CD4-positive, alpha-beta T cell treated with Interleukin-4 for 1 hour (primary cell): ENCODE results near the gene SDF4.

Experiments used
- DNase-seq, 2 donors: peaks; one replicate each; pipeline ENCODE4 v3.0.0-alpha.2; 2020 to 2022

Gene SDF4

GRCh38 chr1:1210726-1211540, 20.9 kb downstream of the SDF4 start:
- DNase-seq: no peak

DNA sequence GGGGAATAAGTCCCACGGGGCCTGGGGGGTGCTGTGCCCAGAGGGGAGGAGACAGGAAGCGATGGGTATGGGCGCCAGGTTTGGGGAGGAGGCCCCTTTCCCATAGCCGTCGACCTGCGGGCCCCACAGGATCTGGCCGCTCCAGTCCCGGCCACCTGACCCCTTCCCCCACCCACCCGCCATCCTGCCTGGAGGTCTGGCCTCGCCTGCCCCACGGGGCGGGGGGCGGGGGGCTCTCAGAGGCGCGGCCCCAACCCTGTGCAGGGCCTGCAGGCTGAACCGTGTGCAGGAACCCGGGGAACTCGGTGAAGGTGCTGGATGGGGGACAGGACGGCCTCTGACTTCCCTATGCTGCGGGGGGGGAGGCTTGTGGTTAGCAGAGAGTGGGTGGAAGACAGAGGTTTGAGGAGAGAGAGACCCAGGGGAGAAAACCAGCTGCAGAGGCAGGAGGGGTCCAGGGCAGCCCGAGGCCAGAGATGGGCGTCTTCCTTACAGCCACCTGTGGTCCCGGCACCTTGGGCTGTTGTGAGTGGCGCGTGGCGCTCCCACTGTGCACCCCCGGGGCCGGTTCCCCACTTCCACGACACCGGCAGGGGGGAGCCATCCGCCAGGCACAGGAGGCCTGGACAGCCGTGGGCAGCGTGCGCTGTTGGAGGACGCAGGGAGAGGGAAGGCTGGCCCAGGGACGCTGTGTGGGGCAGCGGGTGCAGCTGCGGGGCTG, 22.9 kb downstream of the SDF4 start:
- DNase-seq: peak; percentile 43 to 65

DNA sequence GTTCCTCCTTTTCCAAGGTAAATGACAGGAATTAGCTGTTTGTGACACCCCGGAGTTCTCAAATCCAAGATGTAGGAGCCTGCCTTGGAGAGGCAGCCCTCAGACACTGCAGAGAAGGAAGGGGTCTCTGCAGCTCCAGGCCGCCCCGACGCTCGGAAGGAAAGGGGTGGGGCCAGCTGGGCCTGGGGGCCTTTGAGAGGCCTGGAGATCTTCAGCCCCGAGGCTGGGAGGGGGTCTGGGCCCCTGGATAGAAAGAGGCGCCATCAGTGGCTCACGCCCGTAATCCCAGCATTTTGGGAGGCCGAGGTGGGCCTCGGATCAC, 24.3 kb downstream of the SDF4 start:
- DNase-seq: no peak

DNA sequence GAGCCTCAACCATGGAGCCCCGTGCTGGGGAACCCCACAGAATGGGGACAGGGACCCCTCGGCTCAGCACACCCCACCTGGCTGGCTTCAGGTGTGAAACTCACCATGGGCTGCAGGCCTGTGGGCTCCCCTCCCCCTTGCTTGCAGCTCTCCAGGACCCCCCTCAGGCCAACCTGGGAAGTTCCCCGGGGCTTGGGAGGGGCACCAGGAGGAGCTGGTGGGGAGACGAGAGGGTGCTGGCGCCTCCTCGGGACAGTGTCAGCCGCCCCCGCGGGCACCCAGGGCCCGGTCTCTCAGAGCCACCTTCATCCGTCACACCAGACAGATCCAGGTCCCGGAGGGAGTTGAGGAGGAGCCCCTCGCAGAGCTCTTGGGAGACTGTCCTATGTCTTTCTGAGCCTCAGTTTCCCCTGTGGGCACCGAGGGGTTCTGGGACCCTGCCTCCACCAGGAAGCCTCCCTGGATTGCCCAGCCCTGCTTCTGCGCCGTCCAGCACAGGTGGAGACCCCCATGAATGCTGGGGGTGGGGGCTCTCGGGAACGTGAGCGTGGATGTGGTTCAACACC, 24.8 kb downstream of the SDF4 start:
- DNase-seq: no peak

DNA sequence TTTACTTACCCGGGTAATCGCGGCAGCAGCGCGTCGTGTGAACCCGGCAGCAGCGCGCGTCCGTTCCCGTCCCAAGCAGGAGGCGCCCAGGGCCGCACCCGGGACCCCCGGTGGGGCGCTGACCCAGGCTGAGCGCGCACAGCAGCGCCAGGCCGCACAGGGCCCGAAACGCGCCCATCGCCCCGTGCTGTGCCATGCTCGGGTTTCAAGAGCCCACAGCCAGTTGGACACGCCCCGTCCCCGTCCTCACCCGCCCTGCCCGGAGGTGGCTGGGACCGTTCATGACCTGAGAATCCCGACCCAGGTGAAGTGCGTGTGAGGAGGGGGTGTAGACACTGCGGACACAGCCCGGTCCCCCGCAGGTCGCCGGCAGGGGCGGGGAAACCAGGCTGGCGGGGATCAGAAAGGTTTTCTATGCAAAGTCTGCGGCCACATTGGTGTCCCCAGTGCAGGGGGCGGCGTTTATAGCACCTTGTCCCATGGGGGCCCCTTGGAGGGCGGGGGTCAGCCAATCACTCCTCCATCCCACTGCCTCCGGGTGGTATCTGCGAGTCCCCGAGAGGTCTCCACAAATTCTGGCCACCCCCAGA, 25.3 kb downstream of the SDF4 start, which contains the start of gene TNFRSF18:
TNFRSF18 (minus strand) TSS at position 217 of the 590 bp plus-strand sequence; CDS start at position 196, 21 bp downstream.
- DNase-seq: peak; percentile 25 to 50

GRCh38 chr1:1205769-1206375, 25.9 kb downstream of the SDF4 start:
- no peak for DNase-seq

DNA sequence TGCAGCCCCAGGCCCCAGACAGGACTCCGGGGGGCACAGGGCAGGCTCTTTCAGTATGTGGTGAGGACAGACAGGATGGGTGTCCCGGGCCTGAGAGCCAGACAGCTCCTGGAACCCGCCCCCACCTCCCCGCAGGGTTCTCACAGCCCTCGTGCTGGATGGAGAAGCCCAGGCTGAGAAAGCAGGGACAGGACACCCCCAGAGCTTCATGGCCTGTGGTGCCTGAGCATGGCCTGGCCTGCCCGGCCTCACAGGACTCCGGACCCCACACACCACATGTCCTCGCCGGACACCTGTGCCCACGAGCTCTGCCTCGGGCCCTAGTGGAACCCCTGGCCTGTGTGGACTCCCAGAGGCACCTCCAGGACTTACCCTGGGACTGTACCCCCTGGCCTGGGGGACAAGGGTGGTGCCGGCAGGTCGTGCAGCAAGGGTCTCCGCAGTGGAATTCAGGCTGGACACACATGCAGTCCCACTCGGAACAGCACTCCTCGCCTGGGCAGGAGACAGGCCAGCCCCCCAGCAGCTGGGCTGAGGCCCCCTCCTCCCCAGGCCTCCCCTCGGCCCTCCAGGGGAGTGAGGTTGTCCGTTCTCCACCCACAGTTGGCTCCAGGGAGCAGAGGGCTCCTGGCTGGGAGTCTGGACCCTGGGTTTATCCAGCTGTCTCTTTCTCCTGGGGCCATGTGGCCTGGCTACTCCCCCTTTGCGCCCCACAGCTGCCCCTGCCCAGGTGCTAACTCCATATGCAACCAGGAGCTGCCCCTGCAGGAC, 26.6 kb downstream of the SDF4 start:
- no peak for DNase-seq

GRCh38 chr1:1204425-1204920, 27.3 kb downstream of the SDF4 start:
- DNase-seq: no peak

DNA sequence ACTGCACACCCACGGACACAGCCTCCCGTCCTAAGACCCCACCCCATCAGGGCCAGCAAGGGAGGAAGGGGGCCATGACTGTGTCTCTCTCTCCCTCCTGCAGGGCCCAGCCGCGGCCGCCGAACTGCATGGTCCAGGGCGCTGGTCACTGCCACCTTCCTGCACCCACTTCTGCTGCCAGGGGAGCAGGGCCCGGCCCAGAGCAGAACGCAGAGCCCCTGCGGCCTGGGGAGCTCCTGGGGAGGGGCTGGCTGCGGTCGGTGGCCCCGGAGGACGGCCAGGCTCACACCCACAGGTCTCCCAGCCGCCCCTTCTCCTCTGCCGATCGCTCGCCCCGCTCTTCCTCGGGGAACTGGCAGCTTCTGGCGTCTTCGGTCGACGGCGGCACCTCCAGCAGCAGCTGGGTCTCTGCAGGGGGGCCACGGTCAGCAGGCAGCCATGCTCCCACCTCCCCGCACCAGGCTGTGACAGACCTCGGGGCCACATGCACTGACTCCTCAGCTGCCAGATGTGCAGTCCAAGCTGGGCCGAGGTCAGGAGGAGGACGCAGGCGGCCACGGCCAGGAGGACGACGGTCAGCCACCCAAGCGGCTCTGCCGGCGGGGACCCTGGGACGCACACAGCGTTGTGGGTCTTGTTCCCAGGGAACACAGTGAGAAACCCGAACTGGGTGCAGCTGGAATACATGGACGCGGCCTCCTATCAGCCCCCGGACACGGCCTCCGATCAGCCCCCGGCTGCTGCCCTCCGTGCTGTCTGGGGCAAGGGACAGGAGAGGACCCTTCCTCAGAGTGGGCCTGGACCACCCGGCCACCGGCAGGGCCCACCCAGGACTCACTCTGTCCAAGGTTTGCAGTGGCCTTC, 28.0 kb downstream of the SDF4 start:
- DNase-seq: no peak

GRCh38 chr1:1202831-1203560, 28.8 kb downstream of the SDF4 start:
- no peak for DNase-seq

- DNase-seq: peak; percentile 88 to 91
Observed at GRCh38 chr1:1200876-1201810, 30.7 kb downstream of the SDF4 start.

- DNase-seq: no peak
Observed at GRCh38 chr1:1199961-1200875, 31.6 kb downstream of the SDF4 start.

GRCh38 chr1:1199141-1199960, 32.5 kb downstream of the SDF4 start:
- DNase-seq: no peak

GRCh38 chr1:1198423-1199140, 33.2 kb downstream of the SDF4 start:
- no peak for DNase-seq

DNA sequence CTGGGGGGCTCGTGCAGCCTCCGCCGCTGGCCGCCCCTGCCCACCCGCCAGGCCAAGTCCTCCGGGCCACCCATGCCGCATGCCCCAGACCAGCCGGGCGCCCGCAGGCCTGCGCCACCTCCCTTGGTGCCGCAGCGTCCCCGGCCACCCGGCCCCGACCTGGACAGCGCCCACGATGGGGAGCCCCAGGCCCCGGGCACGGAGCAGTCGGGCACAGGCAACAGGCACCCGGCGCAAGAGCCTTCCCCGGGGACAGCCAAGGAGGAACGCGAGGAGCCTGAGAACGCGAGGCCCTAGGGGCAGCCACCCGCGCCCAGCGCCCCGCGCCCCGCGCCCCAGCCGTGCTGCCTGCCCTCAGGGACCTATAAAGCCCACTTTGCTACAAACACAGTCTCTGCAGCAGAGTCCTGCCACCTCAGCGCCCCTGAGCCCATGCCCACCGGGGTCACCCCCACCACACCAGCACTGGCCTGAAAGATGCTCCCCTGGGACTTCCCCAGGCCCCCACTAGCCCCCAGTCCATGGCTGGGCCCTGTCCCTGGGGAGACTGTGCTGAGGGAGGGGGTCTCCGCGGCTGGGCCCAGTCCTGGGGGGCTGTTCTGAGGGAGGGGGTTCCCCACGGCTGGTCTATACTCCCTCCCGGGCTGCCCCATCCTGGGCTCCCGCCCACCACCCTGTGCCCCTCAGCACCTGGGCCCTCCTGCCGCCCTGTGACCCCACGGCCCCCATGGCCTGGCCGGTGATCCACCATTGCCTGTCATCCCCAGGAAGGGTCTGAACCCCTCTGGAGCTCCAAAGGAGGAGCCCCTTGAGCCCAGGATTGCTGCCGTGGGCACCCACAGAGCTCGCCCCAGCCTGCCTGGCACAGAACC, 34.0 kb downstream of the SDF4 start:
- DNase-seq: no peak

DNA sequence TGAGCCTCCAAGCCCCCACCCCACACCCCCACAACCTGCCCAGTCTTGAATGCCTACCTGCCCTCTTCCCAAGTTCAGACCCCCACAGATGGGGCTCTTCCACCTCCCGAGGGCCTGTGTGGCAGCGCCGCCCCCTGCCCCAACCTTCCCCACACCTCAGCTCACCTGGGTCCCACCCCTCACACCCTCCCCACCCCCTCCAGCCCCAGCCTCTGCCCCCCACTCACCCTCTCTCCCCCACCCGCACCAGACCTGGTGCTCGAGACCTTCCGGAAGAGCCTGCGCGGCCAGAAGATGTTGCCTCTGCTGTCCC, 34.7 kb downstream of the SDF4 start:
- no peak for DNase-seq
